Measurements from ENCODE around the gene INCENP. TPM values are rescaled to one million over a fixed set of nuclear protein-coding genes. Genes with fewer than 3 reads are reported as not detected.
A peak's percentile ranks its signal among the peaks of the same experiment; 100 is the strongest.

Gene INCENP
- total and polyA plus RNA-seq, 10 donors: 1.8 to 32.4 (median 22.7) TPM

- Histone ChIP-seq H3K9me3 (no peaks in the 10 kb centered on the region), H3K4me1 (no peaks in the 10 kb centered on the region), H3K27me3 (replicated peaks in 1 of 7) (no peaks in the 10 kb centered on the region), H3K27ac (no peak overlapping the region), H3K4me3 (no peak overlapping the region), H3K36me3 (peaks cover 3 to 100% (median 85%) of the 10 kb centered on the region in 6 donors)
- intact Hi-C loops (cut with DNase I; ENCODE audit: low total_unique reads): no loop called here
- peak; percentile 51 for DNase-seq
- WGBS, 5 donors: 91 to 97% (median 94%) methylated on average over 10 of the region's 10 CpGs
- TF ChIP-seq POLR2A (IDR thresholded peaks at IDR 0.05) (no peak), CTCF (IDR thresholded peaks at IDR 0.05 in 8 of 11, conservative IDR thresholded peaks at IDR 0.05 in 3 of 11) (no peak), POLR2AphosphoS5 (IDR thresholded peaks at IDR 0.05) (no peak)
Measured at GRCh38 chr11:62148271-62148980, 24.6 kb downstream of the INCENP start.

- Histone ChIP-seq H3K27ac (no peak overlapping the region), H3K4me1 (no peaks in the 10 kb centered on the region), H3K27me3 (replicated peaks in 1 of 7) (no peaks in the 10 kb centered on the region), H3K4me3 (no peak overlapping the region), H3K36me3 (peaks cover 3 to 93% (median 75%) of the 10 kb centered on the region in 6 donors), H3K9me3 (no peaks in the 10 kb centered on the region)
- intact Hi-C loops (cut with DNase I; ENCODE audit: low total_unique reads): loop anchor here (10.0 kb wide), 1 partner anchor 65 kb away; no protein-coding TSS in a partner anchor
- 89 to 94% (median 93%) methylated on average over 11 to 17 of the region's 17 CpGs for WGBS, 5 donors
- TF ChIP-seq POLR2AphosphoS5 (IDR thresholded peaks at IDR 0.05) (no peak), CTCF (IDR thresholded peaks at IDR 0.05 in 8 of 11, conservative IDR thresholded peaks at IDR 0.05 in 3 of 11) (no peak), POLR2A (IDR thresholded peaks at IDR 0.05) (no peak)
- DNase-seq: peak; percentile 33
Measured at GRCh38 chr11:62149986-62150886, 26.4 kb downstream of the INCENP start.

- Histone ChIP-seq H3K27me3 (replicated peaks in 1 of 7) (no peaks in the 10 kb centered on the region), H3K4me3 (no peak overlapping the region), H3K9me3 (no peaks in the 10 kb centered on the region), H3K27ac (no peak overlapping the region), H3K36me3 (peaks cover 3 to 84% (median 66%) of the 10 kb centered on the region in 6 donors), H3K4me1 (no peaks in the 10 kb centered on the region)
- DNase-seq: peak; percentile 23
- 89 to 96% (median 91%) methylated on average over 7 to 10 of the region's 10 CpGs for WGBS, 5 donors
- no peak for TF ChIP-seq POLR2A (IDR thresholded peaks at IDR 0.05)
- no peak for TF ChIP-seq POLR2AphosphoS5 (IDR thresholded peaks at IDR 0.05)
- intact Hi-C loops (cut with DNase I; ENCODE audit: low total_unique reads): loop anchor here (10.0 kb wide), 1 partner anchor 64 kb away; no protein-coding TSS in a partner anchor
Measured at GRCh38 chr11:62150887-62151736, 27.3 kb downstream of the INCENP start.

- DNase-seq: peak; percentile 61
- no peak overlapping the region for H3K4me3 ChIP-seq
- no peak overlapping the region for H3K27ac ChIP-seq
- no peaks in the 10 kb centered on the region for H3K27me3 ChIP-seq (replicated peaks in 1 of 7)
- H3K9me3 ChIP-seq: no peaks in the 10 kb centered on the region
- H3K4me1 ChIP-seq: no peaks in the 10 kb centered on the region
- WGBS, 5 donors: 88 to 99% (median 95%) methylated on average over 5 to 9 of the region's 9 CpGs
- intact Hi-C loops (cut with DNase I; ENCODE audit: low total_unique reads): loop anchor here (10.0 kb wide), 1 partner anchor 63 kb away; no protein-coding TSS in a partner anchor
- no peak for TF ChIP-seq POLR2A (IDR thresholded peaks at IDR 0.05)
- TF ChIP-seq CTCF (IDR thresholded peaks at IDR 0.05 in 8 of 11, conservative IDR thresholded peaks at IDR 0.05 in 3 of 11): no peak
- TF ChIP-seq POLR2AphosphoS5 (IDR thresholded peaks at IDR 0.05): no peak
- peaks cover 3 to 78% (median 60%) of the 10 kb centered on the region in 6 donors for H3K36me3 ChIP-seq
Measured at GRCh38 chr11:62151737-62152102, 27.9 kb downstream of the INCENP start.

Data from spleen (tissue), 11 donors.